Measurements from ENCODE around the gene COL4A2.

Gene COL4A2

DNA sequence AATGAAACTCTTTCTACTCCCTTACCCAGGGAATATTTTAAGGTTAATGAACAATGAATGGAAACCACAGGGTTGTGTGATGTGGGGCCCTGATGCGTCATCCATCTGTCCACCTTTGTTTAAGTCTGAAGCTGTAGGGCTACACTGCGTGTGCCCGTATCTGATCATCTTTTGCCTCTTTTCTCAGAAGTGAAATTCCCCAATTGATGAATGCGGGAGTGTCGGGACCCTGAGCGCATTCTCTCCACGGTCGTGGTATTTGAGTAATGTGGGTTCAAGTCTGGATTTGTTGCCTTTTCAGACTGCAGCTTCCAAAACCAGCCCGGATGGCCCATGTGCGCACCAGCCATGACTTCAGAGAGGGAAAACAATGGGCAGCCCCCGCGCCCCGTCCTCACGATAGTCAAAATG lies 112.3 kb downstream of the COL4A2 start:
- DNase-seq (ENCODE audit: low read depth in 2 of 2) = no peak

DNA sequence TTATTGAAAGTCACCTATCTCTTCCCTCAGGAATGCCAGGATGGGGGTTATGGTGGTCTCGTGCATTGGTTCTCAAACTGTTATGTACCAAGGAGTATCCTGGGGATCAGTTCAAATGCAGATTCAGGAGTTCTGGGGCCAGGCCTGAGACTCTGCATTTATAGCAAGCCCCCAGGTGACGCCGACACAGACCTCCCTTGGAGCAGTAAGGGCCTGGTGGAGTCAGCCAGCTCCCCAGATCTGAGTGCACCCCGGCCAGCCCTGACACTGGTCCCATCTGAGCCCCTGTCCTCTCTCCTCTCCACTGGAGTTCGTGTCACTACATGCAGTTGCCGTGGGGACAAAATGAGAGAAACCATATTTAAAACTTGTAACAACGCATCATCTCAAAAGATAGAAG lies 112.9 kb downstream of the COL4A2 start:
- no peak for DNase-seq (ENCODE audit: low read depth in 2 of 2)

DNA sequence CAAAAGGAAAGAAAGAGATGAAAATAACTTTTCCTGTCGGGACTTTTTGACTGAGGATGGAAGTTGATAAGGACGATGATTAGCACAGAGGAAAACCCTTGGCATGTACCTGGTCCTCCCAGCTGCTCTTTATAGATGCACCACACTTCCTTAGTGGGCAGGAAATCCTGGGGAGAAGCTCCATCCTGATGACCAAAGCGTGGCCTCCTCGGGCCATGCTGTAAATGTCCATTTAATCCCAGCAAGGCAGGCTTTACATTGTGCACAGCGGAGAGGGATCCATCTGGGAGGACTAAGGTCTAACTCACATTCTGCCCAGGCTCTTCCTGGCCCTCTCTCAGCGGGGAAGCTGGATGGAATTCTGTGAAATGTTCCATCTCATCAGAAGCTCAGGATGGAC lies 113.5 kb downstream of the COL4A2 start:
- DNase-seq (ENCODE audit: low read depth in 2 of 2) = no peak

DNA sequence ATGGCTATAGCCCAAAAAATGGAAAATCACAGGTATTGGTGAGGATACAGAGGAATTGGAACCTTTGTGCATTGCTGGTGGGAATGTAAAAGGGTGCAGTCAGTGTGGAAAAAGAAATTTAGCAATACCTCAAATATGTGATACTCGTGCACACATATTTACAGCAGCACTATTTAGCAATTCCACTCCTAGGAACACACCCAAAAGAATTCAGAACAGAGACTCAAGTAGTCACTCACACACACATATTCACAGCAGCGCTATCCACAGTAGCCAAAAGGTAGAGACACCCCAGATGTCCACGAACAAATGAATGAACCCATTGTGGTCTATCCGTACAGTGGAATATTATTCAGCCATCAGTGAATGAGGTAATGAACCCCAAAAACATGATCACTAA lies 114.0 kb downstream of the COL4A2 start:
- no peak for DNase-seq (ENCODE audit: low read depth in 2 of 2)

DNA sequence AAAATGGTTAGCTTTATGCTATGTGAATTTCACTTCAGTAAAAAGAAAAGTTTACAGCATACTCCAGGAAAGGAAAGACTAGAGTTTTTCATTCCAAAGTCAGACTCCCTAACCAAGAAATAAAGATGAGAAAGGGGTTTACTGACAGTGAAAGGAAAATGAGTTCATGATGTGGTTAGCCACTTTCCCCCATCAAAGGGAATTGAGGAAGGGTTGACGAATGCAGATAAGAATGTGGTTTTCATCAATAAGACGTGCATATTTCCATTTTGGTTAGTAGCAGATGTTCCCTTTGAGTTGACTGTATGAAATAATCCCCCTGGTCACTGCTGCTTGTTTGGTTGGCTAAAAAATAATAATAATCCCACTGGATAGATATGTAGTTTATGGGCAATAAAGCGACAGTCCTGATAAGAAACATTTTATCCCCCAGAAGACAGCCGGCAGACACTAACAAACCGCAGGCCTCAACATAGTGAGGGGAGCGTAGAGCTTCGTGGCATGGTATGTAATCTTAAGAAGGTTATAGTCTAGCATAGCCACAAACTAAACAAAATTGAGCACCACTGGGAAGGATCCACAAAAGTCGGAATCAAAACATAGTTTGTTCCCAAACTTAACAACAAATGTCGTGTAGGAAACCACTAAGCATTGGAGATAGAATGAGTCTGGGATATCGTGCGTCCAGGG lies 114.8 kb downstream of the COL4A2 start:
- no peak for DNase-seq (ENCODE audit: low read depth in 2 of 2)

DNA sequence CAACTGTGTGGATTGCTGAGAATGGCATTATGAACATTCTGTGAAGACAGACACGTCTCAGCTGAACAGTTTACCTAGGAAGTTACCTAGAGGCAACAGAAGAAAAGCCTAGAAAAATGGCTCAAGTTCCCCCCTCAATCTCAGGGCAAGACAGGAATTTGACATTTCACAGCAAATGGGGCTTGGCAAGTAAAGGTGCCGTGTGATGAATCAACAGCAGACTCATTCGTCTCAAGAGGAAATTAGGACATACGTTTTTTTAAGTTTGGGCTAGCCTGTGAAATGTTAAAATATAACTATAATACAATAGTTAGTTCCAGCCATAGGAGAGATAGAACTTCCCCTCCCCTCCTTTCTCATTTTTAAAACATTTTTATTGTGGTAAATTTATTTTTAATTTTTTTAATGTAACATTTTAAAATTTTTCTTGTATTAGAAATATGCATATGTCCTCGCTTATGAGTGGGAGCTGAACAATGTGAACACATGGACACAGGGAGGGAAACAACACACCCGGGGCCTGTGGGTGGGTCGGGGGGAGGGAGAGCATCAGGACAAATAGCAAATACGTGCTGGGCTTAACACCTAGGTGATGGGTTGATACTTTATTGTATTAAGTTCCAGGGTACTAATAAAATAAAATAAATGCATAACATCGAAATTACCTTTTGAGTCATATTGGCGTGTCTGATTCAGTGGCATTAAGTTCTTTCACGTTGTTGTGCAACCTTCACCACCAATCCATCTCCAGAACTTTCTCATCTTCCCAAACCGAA lies 116.0 kb downstream of the COL4A2 start:
- no peak for DNase-seq (ENCODE audit: low read depth in 2 of 2)

DNA sequence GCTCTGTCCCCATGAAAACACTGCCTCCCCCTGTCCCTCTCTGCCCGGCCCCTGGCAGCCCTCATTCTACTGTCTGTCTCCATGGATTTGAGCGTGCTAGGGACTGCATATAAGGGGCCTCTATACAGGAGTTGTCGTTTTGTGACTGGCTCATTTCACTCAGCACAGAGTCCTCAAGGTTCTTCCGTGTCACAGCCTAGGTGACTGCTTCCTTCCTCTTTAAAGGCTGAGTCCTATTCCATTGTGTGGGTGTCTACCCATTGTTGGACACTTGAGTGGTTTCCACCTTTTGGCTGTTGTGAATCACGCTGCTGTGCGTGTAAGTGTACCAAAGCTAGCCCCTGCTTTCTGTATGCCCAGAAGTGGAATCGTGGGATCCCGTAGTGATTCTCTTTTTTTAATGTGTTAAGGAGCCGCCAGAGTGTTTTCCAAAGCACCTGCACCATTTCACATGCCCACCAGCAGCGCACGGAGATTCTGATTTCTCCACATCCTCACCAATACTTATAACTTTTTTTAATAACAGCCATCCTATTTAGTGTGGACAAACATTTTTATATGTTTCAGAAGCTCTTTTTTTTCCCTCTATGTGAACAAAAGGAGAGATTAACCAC lies 116.7 kb downstream of the COL4A2 start:
- DNase-seq (ENCODE audit: low read depth in 2 of 2) = no peak

DNA sequence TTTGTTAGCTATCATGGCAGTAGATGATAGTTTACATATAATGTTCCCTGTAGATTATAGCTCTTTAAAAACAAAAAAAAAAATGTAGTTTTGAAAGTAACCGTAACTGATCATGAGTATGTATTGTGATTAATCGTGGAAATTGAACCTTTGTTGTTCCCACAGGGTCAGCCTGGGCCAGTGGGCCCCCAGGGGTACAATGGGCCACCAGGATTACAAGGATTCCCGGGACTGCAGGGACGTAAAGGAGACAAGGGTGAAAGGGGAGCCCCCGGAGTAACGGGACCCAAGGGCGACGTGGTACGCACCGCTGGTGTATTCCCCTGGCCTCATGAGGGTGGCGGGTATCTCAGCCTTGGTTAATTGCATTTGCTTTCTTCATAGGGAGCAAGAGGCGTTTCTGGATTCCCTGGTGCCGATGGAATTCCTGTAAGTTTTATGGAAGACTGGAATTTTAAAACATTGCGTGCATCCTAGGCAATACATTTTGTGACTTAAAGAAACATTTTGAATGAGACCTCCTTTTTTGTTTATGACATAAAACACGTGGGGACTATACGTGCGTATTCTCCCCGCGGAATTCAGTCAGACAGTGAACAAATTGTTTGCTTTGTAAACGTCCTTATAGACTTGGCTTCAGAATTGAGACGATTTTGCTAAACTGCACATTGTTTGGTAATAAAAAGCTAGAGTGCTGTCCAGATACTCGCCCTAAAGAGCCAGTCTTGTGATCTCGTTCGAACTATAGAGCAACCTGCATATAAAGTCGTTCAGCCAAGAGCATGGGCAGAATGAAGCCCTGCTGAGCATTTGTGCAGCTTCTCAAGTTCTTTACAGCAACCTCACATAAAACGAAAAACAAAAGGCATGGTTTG lies 117.7 kb downstream of the COL4A2 start:
- no peak for DNase-seq (ENCODE audit: low read depth in 2 of 2)

DNA sequence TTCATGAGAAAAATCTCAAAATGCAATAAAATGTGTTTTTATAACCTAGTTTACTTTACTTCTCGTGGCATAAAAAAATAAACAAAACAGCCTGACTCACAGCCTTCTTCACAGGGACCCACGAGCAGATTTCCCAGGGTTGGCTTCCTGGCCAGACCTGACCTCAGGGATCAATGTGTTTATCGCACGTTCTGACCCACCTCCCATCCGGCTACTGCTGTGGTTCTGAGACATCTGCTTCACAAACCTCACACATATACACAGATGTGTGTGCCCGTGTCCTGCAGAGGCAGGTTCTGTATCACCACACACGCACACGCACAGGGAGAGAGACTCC lies 118.3 kb downstream of the COL4A2 start:
- DNase-seq (ENCODE audit: low read depth in 2 of 2) = no peak

DNA sequence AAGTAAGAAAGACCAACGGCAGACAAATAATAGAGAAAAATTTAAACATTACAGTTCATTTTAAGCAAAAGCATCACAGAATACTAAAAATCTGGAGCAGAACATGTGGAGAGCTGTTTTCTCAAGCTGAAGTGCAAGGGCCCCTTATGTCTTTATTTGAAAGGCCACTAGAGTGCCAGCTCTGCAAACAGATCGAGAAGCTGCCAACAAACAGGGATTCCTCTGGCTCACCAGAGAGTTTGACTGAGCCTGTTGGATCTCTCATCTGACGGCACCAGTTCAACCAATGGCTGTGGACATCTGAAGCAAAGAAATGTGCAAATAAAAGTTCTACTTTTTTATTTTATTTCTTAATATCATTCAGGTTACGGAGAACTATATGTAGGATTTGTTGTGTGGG lies 119.7 kb downstream of the COL4A2 start:
- DNase-seq (ENCODE audit: low read depth in 2 of 2) = no peak

DNA sequence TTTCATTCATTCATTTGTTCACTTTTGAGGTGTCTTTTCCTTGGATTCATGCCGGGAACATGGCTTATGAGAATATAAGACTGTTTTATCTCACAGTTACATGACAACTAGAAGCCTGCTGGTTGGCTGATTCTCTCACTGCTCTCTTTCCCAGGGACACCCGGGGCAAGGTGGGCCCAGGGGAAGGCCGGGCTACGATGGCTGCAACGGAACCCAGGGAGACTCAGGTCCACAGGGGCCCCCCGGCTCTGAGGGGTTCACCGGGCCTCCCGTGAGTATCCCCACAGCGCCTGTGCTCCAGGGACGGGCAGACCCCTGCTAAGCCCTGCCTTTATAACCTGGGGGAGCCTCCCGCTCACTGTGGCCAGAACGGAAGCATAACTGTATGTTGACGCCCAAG lies 121.2 kb downstream of the COL4A2 start:
- no peak for DNase-seq (ENCODE audit: low read depth in 2 of 2)

DNA sequence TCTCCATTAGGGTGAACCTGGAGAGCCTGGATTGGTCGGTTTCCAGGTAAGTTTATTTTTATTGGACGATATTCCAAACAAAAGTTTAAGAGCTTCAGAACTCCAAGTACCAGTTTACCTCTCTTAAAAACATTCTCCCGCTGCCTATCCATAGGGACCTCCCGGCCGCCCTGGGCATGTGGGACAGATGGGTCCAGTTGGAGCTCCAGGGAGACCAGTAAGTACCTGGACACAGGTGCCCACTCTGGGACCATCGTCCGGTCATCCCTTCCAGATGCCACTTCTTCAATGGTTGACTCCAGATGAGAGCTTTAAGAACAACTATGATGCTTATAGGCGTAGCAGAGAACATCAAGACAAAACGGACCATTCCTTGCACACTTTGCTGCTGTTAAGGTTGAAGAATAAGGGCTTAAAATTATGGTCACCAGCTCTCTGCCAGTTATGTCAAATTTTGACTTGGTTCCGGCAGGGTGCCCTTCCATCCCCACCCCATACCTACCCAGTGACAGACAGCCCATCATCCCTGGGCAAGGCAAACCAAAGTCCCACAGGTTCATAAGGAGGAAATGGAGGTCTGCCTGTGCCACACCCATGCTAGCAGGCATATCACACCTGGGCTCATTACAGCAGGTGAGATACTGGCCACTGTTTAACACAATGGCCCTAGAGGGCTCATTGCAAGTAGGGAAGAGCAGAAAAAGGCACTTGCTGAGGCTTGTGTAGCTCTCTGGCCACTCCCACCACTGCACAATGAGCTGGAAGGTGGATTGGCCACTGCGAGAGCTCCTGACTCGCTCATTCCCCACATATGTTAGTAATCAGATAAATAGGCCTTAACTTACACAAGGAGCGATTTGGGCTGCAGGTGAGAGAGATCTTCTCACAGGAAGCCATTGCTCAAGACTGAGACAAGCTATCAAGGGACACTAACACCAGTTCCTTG lies 123.6 kb downstream of the COL4A2 start:
- no peak for DNase-seq (ENCODE audit: low read depth in 2 of 2)

DNA sequence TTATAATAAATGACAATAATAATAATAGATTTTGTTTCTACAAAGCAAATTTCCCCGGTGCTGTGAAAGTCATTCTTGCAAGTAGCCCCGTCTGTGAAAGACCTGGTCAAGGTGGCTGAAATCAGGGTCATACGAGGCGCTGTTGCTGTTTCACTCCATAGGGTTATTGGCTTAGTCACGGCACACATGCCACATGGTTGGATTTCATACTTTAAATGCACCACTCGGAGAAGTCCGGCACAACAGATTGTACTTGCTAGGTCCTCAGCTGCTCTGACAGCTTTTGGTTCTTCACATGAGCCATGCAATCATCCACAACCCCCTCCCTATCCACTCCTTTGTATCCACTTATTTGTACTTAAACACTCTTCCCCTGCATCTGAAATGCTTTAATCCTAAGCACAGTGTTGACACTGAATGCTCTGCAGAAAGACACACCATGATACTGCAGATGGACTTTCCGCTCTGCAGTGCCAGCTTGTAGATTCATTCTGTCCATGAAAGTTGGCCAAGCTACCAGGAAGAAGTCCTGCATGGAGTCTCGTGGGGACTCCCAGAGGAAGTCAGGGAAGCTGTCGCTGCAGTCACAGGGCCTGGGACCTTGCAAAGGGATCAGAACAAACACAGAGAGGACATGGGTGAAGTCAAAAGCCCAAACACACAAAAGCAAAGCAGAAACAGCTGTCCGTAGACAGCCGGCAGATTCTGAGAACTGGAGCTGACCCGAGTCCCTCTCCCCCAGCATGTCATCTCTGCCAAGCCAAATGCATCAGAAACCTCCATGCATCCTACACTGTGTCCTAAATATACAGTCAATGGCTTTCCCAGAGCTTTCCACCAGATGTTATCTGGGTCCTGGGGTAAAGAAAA lies 124.6 kb downstream of the COL4A2 start:
- DNase-seq (ENCODE audit: low read depth in 2 of 2) = no peak

DNA sequence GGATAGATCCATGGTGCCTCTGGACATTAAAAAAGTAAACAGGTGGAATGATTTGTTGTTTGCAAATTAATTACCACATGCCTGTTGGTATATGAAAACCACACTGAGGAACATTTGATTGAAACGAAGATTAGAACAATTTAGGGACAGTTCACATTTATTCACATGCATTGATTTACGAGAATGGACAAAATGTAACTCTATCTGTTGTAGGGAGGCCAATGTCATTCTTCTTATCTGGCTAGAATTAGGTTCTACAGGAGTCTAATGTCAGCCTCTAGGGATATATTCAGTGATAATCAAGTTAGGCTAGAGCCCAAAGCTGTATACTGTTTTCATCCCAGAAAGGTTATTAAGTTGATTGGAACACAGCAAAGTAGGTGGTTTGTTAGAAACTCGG lies 125.4 kb downstream of the COL4A2 start:
- no peak for DNase-seq (ENCODE audit: low read depth in 2 of 2)

DNA sequence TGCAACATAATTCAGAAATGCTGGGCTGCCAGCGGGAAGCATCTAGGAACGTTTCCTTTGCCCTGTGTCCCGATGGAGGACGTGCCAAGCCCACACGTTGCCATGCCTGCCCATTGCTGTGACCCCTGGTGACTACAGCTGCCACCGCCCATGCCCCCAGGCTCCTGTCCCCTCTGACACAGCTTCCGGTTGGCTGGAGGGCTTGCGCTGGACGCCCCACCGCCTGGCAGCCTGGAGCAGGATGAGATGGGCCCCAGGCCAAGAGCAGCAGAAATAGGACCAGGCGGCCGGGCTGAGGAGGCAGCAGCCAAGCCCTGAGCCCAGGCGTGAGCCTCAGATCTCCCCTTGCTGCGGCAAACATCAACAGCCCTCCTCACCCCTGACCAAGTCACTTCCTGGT lies 125.9 kb downstream of the COL4A2 start:
- no peak for DNase-seq (ENCODE audit: low read depth in 2 of 2)

DNA sequence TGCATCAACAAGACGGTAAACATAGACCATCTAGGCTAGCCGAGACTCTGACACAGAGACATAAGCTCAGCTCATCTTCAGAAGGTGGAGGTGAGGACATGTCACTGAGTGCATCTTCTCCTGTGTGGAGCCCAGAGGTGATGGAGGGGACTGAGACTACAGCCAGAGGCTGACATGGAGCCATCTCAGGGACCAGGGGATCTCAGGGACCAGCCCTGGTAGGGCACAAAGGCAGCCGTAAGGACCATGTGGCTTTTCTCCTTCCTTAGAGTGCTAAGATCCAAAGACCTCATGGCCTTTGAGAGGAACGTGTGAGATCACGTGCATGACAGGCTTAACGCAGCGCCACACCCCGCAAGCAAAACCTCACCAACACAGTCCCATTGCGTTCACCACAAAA lies 127.5 kb downstream of the COL4A2 start:
- no peak for DNase-seq (ENCODE audit: low read depth in 2 of 2)

DNA sequence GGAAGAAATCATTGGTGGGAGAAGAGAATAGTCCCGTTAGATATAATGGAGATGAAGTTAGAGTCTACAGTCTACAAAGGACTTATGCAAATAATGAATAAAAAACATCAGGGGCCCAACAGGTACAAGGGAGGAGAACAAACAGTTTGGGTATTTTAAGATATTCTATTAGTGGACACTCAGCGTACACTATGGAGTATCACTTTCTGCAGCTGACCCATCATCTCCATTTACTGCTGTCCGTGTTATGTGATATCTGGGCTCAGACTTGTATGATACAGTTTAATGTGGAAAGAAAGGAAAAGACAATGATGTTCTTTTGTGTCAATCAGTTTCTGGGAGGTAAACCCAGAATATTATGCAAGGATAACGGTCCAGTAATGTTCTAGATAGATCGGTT lies 128.2 kb downstream of the COL4A2 start:
- DNase-seq (ENCODE audit: low read depth in 2 of 2) = no peak

DNA sequence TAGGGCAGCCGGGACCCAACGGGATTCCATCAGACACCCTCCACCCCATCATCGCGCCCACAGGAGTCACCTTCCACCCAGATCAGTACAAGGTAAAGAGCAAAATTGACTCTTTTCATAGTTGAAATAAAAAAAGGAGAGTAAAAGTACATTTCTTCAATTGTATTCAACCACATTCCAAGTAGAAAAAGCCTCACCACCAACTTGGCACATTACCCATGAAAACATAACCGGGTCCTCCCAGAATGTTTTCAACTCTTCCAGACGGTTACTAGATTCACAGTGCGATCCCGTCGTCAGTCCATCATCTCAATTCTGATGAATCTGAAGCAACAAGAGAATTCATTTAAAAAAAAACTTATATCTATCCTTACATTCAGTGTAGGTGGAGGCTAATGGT lies 129.2 kb downstream of the COL4A2 start:
- no peak for DNase-seq (ENCODE audit: low read depth in 2 of 2)

DNA sequence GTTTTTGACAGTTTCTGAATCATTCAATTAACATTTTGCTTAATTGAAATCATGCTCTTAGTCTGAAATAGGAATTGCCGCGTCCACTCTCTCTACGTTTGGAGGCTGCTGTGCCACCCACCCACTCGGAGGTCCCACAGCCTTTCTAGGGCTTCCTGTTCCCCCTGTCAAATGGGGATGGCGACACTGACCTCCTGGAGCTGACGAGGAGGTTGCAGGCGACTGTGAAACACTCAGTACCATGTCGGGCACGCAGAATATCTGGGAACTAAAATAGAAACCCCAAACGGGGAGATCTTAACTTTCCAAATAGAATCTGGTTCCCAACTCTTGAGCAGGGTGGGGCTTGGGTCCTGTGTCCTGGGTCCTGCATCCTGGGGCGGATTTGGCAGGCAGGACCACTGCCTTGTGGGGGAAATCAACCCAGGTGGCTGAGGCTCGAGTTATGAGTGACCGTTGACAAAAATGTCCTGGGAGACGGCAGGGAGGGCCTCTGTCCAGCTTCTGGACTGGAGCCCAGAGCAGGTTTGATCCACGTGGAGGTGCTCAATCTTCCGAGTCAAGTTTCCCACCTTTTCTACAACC lies 129.8 kb downstream of the COL4A2 start:
- DNase-seq (ENCODE audit: low read depth in 2 of 2) = no peak

DNA sequence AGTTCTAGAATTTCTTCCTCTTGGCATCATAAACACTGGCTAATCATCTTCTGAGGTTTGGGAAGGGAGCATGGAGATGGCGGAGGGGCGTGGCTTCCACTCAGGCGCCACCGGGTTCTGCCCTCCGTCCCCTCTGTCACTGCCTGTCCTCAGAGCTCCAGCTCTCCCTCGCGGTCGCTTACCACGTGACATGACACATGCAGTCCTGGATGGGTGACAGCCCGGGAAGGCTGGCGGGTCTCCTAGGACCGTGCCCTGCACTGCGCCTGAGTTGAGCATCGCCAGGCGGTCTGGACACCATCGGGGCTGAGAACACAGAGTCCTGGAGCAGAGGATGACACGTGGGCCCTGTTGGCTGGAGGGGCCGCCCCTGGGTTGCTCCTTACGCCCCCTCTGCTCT lies 131.1 kb downstream of the COL4A2 start:
- DNase-seq (ENCODE audit: low read depth in 2 of 2) = no peak
